22Rv1 (cell line): ENCODE measurements around the gene MKKS.

Experiments
- H3K27ac ChIP-seq: fragments of 450-650 bp; 2 replicates; pipeline ENCODE4 v1.5.1; 2017
- ZFX ChIP-seq: fragments of 450-650 bp; IDR thresholded peaks from 2 replicates; pipeline ENCODE4 v1.6.1; 2017; ENCODE audit warnings: antibody characterized with exemption, borderline replicate concordance
- TF ChIP-seq, protein P1 (sequence below): fragments of 450-650 bp; IDR thresholded peaks from 2 replicates; pipeline ENCODE4 v1.5.1; 2017; ENCODE audit warnings: mild to moderate bottlenecking

Gene MKKS

DNA sequence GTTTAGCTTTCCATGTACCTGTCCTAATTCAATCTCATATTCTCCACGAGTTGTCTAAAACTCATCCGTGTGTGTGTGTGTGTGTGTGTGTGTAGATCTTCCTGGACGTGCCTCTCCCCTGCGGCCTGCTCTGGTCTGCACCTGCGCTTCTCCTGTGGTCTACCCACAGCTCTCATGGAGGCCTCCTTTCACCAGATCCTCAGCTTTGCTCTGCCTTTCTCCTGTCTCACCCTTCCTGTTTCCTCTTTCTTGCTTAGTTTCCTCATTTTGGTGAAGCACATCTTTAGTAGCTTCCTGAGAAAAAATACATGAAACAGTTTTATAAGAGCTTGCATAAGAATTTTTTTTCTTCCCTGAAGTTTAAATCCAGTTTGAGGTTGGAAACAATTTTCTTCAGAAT, 19.2 kb upstream of the MKKS start:
- no peak overlapping the region for H3K27ac ChIP-seq
- TF ChIP-seq, protein P1, sequence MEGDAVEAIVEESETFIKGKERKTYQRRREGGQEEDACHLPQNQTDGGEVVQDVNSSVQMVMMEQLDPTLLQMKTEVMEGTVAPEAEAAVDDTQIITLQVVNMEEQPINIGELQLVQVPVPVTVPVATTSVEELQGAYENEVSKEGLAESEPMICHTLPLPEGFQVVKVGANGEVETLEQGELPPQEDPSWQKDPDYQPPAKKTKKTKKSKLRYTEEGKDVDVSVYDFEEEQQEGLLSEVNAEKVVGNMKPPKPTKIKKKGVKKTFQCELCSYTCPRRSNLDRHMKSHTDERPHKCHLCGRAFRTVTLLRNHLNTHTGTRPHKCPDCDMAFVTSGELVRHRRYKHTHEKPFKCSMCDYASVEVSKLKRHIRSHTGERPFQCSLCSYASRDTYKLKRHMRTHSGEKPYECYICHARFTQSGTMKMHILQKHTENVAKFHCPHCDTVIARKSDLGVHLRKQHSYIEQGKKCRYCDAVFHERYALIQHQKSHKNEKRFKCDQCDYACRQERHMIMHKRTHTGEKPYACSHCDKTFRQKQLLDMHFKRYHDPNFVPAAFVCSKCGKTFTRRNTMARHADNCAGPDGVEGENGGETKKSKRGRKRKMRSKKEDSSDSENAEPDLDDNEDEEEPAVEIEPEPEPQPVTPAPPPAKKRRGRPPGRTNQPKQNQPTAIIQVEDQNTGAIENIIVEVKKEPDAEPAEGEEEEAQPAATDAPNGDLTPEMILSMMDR: no peak
- TF ChIP-seq ZFX: no peak

DNA sequence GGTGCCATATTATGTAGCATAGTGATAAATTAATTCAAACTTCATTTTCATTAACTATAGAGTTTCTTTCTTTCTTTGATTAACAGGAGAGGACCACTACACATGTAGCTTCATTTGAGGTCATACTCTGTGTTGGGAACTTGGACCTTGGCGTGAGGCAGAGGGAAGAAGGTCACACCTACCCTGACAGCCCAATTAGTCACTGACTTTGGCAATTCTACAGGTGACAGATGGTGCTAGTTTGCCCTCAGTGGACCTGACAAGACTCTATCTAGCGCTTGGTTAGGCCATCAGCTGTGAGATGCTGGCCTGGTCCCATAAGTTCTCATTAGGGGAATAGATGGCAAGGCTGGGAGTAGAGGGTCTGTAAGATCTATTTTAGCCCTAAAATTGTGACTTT, 15.2 kb upstream of the MKKS start:
- TF ChIP-seq, protein P1: no peak
- TF ChIP-seq ZFX: no peak
- H3K27ac ChIP-seq: no peak overlapping the region

DNA sequence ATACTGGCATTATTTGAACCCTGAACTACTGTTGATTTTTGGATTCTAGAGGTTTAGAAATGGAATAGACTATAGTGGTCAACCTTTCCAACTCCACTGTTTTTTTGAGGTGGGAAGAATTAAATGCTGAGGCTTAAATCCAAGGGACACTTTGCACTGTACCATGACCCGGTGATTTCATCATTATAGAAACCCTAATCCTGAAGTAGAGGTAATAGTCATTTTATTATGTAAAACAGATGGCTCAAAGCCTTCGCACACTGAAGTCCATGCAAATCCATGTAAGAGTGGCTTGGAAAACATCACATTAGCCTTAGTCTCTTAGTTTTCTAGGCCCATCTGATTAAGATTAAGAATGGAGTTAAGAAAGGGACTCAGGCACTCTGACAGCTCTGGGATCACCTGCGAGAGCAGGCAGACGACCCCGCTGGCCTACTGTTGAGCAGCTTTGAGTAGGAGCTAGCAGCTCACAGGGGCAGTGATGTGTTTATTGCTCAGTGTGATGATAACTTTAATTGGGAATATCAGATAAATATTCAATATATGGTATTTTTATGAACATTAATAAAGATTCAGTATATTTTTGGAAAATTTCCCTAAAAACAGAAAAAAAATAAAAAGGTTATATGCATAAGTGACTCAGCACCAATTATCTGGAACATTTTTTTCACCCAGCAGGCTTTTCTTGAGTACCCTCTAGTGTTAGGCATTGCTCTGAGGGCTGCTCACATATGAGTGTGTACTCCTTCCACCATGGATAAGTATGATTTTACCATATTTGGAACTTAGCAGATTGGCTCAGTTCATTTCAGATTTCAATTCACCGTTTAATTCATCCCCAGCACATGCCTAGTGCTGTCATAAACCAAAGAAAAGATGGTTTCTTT, 14.5 kb upstream of the MKKS start:
- TF ChIP-seq, protein P1: no peak
- TF ChIP-seq ZFX: no peak
- H3K27ac ChIP-seq: no peak overlapping the region

- H3K27ac ChIP-seq: no peak overlapping the region
- TF ChIP-seq, protein P1: no peak
- no peak for TF ChIP-seq ZFX
Measured at GRCh38 chr20:10447028-10447427, 13.0 kb upstream of the MKKS start.

GRCh38 chr20:10445758-10446157, 11.7 kb upstream of the MKKS start:
- H3K27ac ChIP-seq: no peak overlapping the region
- no peak for TF ChIP-seq ZFX
- TF ChIP-seq, protein P1: no peak

- H3K27ac ChIP-seq: no peak overlapping the region
- TF ChIP-seq, protein P1: no peak
- TF ChIP-seq ZFX: no peak
Measured at GRCh38 chr20:10443936-10444335, 9.9 kb upstream of the MKKS start.

- no peak overlapping the region for H3K27ac ChIP-seq
Measured at GRCh38 chr20:10438217-10438616, 4.2 kb upstream of the MKKS start.

More at GRCh38 chr20:10438217-10438616, 4.2 kb upstream of the MKKS start:
- TF ChIP-seq ZFX: no peak
- TF ChIP-seq, protein P1: no peak
